ENCODE measurements around the gene OR14A16. TPM values are rescaled to one million over a fixed set of nuclear protein-coding genes. Genes with fewer than 3 reads are reported as not detected.

The OR14A16 gene
- total RNA-seq, 1 experiment from 2014 or later: not detected

- no peaks in the 10 kb centered on the region for H3K4me1 ChIP-seq (ENCODE audit: control insufficient read depth, insufficient read depth, low read length)
- no peak for TF ChIP-seq POLR2AphosphoS5 (IDR thresholded peaks at IDR 0.05; ENCODE audit: low read depth, low read length)
- TF ChIP-seq CTCF (IDR thresholded peaks at IDR 0.05): no peak
- TF ChIP-seq TCF7L2 (IDR thresholded peaks at IDR 0.05; ENCODE audit: low read depth, low read length): no peak
- no peak for TF ChIP-seq REST (IDR thresholded peaks at IDR 0.05; ENCODE audit: insufficient read depth in 1 of 2, low read depth in 2 of 2, low read length in 1 of 2)
- TF ChIP-seq SIN3A (IDR thresholded peaks at IDR 0.05; ENCODE audit: borderline replicate concordance, insufficient read depth, low read depth, low read length): no peak
- ChIA-PET POLR2A (no interaction called here), CTCF (no interaction called here)
- H3K4me3 ChIP-seq (ENCODE audit: low read depth in 2 of 2, low read length in 2 of 2): no peak overlapping the region
- intact Hi-C loops (cut with micrococcal nuclease; ENCODE audit: unreplicated experiment): no loop called here
- H3K27me3 ChIP-seq (ENCODE audit: control insufficient read depth, insufficient read depth, low read length): no peaks in the 10 kb centered on the region
- no peaks in the 10 kb centered on the region for H3K36me3 ChIP-seq (ENCODE audit: control insufficient read depth, insufficient read depth, low read length)
- ATAC-seq: no peak
- no peak for DNase-seq (ENCODE audit: low read depth, low spot score)
- no peak overlapping the region for H3K27ac ChIP-seq (ENCODE audit: low read length)
- H3K9me3 ChIP-seq (ENCODE audit: control insufficient read depth, insufficient read depth, low read depth, low read length): 0 out of 2 replicates have a peak, but pooled peaks cover 6% of the 10 kb centered on the region
- in situ Hi-C loops (cut with HindIII; ENCODE audit: low pct_unique_long_range_greater_than_20kb, low sequenced_read_pairs): no loop called here
- BruUV-seq (replicated peaks): no TSS peak
Measured at GRCh38 chr1:247797518-247797917, 26.4 kb downstream of the OR14A16 start.

- Histone ChIP-seq H3K27me3 (ENCODE audit: control insufficient read depth, insufficient read depth, low read length) (no peaks in the 10 kb centered on the region), H3K4me3 (ENCODE audit: low read depth in 2 of 2, low read length in 2 of 2) (no peak overlapping the region), H3K27ac (ENCODE audit: low read length) (no peak overlapping the region), H3K9me3 (ENCODE audit: control insufficient read depth, insufficient read depth, low read depth, low read length) (no peaks in the 10 kb centered on the region), H3K36me3 (ENCODE audit: control insufficient read depth, insufficient read depth, low read length) (no peaks in the 10 kb centered on the region), H3K4me1 (ENCODE audit: control insufficient read depth, insufficient read depth, low read length) (no peaks in the 10 kb centered on the region)
- intact Hi-C loops (cut with micrococcal nuclease; ENCODE audit: unreplicated experiment) (no loop called here), in situ Hi-C loops (cut with HindIII; ENCODE audit: low pct_unique_long_range_greater_than_20kb, low sequenced_read_pairs) (no loop called here)
- DNase-seq (ENCODE audit: low read depth, low spot score) (no peak), ATAC-seq (no peak)
- TF ChIP-seq REST (IDR thresholded peaks at IDR 0.05; ENCODE audit: insufficient read depth in 1 of 2, low read depth in 2 of 2, low read length in 1 of 2) (no peak), CTCF (IDR thresholded peaks at IDR 0.05) (no peak), POLR2AphosphoS5 (IDR thresholded peaks at IDR 0.05; ENCODE audit: low read depth, low read length) (no peak), SIN3A (IDR thresholded peaks at IDR 0.05; ENCODE audit: borderline replicate concordance, insufficient read depth, low read depth, low read length) (no peak), TCF7L2 (IDR thresholded peaks at IDR 0.05; ENCODE audit: low read depth, low read length) (no peak)
- POLR2A ChIA-PET: no interaction called here
- no TSS peak for BruUV-seq (replicated peaks)
- CTCF ChIA-PET: no interaction called here
Measured at GRCh38 chr1:247769603-247770002, 54.3 kb downstream of the OR14A16 start.

Other genes with a start within 250 kb of the OR14A16 start
- not detected for gene OR2G2, start 235.8 kb downstream of the OR14A16 start, total RNA-seq (2021; ENCODE audit: unreplicated experiment)
- gene OR2G3, start 218.5 kb downstream of the OR14A16 start, total RNA-seq (2021; ENCODE audit: unreplicated experiment): not detected
- gene OR13G1, start 144.4 kb downstream of the OR14A16 start, total RNA-seq (2021; ENCODE audit: unreplicated experiment): not detected
- gene OR6F1, start 107.5 kb downstream of the OR14A16 start, total RNA-seq (2021; ENCODE audit: unreplicated experiment): not detected
- gene OR14K1, start 85.5 kb downstream of the OR14A16 start, total RNA-seq (2021; ENCODE audit: unreplicated experiment): not detected
- gene OR14A2, start 76.0 kb downstream of the OR14A16 start, total RNA-seq (2021; ENCODE audit: unreplicated experiment): not detected
- not detected for gene OR1C1, start 63.6 kb downstream of the OR14A16 start, total RNA-seq (2021; ENCODE audit: unreplicated experiment)
- not detected for gene OR11L1, start 17.8 kb upstream of the OR14A16 start, total RNA-seq (2021; ENCODE audit: unreplicated experiment)
- not detected for gene TRIM58, start 33.1 kb upstream of the OR14A16 start, total RNA-seq (2021; ENCODE audit: unreplicated experiment)
- not detected for gene OR2W3, start 71.5 kb upstream of the OR14A16 start, total RNA-seq (2021; ENCODE audit: unreplicated experiment)
- gene OR2T8, start 96.1 kb upstream of the OR14A16 start, total RNA-seq (2021; ENCODE audit: unreplicated experiment): not detected
- gene OR2AJ1, start 100.8 kb upstream of the OR14A16 start, total RNA-seq (2021; ENCODE audit: unreplicated experiment): not detected
- gene OR2L8, start 124.7 kb upstream of the OR14A16 start, total RNA-seq (2021; ENCODE audit: unreplicated experiment): not detected
- not detected for gene OR2AK2, start 141.1 kb upstream of the OR14A16 start, total RNA-seq (2021; ENCODE audit: unreplicated experiment)
- not detected for gene OR2L5, start 189.5 kb upstream of the OR14A16 start, total RNA-seq (2021; ENCODE audit: unreplicated experiment)
- not detected for gene OR2L2, start 206.0 kb upstream of the OR14A16 start, total RNA-seq (2021; ENCODE audit: unreplicated experiment)
- not detected for gene OR2L3, start 222.7 kb upstream of the OR14A16 start, total RNA-seq (2021; ENCODE audit: unreplicated experiment)

All from Panc1 (cell line).